NCI-H1105 (cell line): ENCODE data around the gene SKIC8.

Source experiments
- DNase-seq: peaks from one replicate; lab custom pipeline; 2025; lab: John Stamatoyannopoulos, UW

The SKIC8 gene

GRCh38 chr15:78291052-78291451 lies 8.4 kb downstream of the SKIC8 start:
- DNase-seq: no peak

GRCh38 chr15:78290222-78290621 lies 9.2 kb downstream of the SKIC8 start:
- no peak for DNase-seq

- no peak for DNase-seq
These were observed 14.7 kb downstream of the SKIC8 start for GRCh38 chr15:78284758-78285157.

GRCh38 chr15:78282324-78282723 lies 17.1 kb downstream of the SKIC8 start:
- no peak for DNase-seq

GRCh38 chr15:78280319-78281072 lies 18.9 kb downstream of the SKIC8 start:
- DNase-seq: no peak

GRCh38 chr15:78276064-78276943 lies 23.1 kb downstream of the SKIC8 start:
- no peak for DNase-seq

- no peak for DNase-seq
These were observed 24.4 kb downstream of the SKIC8 start for GRCh38 chr15:78274994-78275393.

- DNase-seq: no peak
These were observed 26.6 kb downstream of the SKIC8 start for GRCh38 chr15:78272776-78273175.

- DNase-seq: no peak
These were observed 27.1 kb downstream of the SKIC8 start for GRCh38 chr15:78272316-78272715.

GRCh38 chr15:78266806-78267205 lies 32.6 kb downstream of the SKIC8 start:
- no peak for DNase-seq

- no peak for DNase-seq
These were observed 33.2 kb downstream of the SKIC8 start for GRCh38 chr15:78266229-78266628.

GRCh38 chr15:78265752-78266224 lies 33.6 kb downstream of the SKIC8 start:
- DNase-seq: no peak

- DNase-seq: no peak
These were observed 34.3 kb downstream of the SKIC8 start for GRCh38 chr15:78265137-78265460.

- DNase-seq: no peak
These were observed 34.9 kb downstream of the SKIC8 start, which contains the start of gene DNAJA4 for GRCh38 chr15:78264304-78265136. Gene DNAJA4, plus strand, starts transcription at chr15:78264562. Its CDS starts 202 bp downstream, at chr15:78264764.

GRCh38 chr15:78263907-78264303 lies 35.5 kb downstream of the SKIC8 start:
- no peak for DNase-seq

GRCh38 chr15:78263351-78263781 lies 36.0 kb downstream of the SKIC8 start:
- DNase-seq: no peak

- no peak for DNase-seq
These were observed 38.3 kb downstream of the SKIC8 start for GRCh38 chr15:78261062-78261461.

- no peak for DNase-seq
These were observed 38.9 kb downstream of the SKIC8 start for GRCh38 chr15:78260489-78260888.

GRCh38 chr15:78259232-78259631 lies 40.2 kb downstream of the SKIC8 start:
- no peak for DNase-seq

- DNase-seq: no peak
These were observed 41.7 kb downstream of the SKIC8 start for GRCh38 chr15:78257681-78258080.

GRCh38 chr15:78256044-78256437 lies 43.4 kb downstream of the SKIC8 start:
- no peak for DNase-seq

GRCh38 chr15:78255421-78256043 lies 43.9 kb downstream of the SKIC8 start:
- DNase-seq: no peak
